Measurements from ENCODE around the gene KLHL18. TPM values are rescaled to one million over a fixed set of nuclear protein-coding genes. Genes with fewer than 3 reads are reported as not detected.

KLHL18 gene
- total and polyA plus RNA-seq, 2 of the 4 experiments (the other 2 are of a cell fraction): 29.1 to 76.2 TPM

GRCh38 chr3:47318916-47319315 lies 36.2 kb downstream of the KLHL18 start:
- peaks cover 23% of the 10 kb centered on the region for H3K4me1 ChIP-seq (ENCODE audit: control insufficient read depth, insufficient read depth, low read length)
- no peak overlapping the region; the same call in 1 of the 2 replicates for H2AK5ac ChIP-seq (ENCODE audit: low read depth, low read length)
- peaks cover 13% of the 10 kb centered on the region for H3K36me3 ChIP-seq (ENCODE audit: control insufficient read depth, insufficient read depth, low read length)
- DNase-seq (peak; percentile 28), ATAC-seq (ENCODE audit: low read depth) (peak; percentile 83)
- H4K91ac ChIP-seq (ENCODE audit: insufficient read depth, low read depth, low read length): 0 out of 2 replicates have a peak overlapping the region, but pooled peaks have one; percentile 10
- H4K20me1 ChIP-seq (ENCODE audit: insufficient read depth, low read length): peaks cover 6% of the 10 kb centered on the region; the same call in 1 of the 2 replicates
- POLR2A ChIA-PET (ENCODE audit: unreplicated experiment): no interaction called here
- H2BK15ac ChIP-seq (ENCODE audit: low read depth, low read length): no peak overlapping the region
- H3K4me3 ChIP-seq (ENCODE audit: insufficient read depth, low read depth, low read length): no peak overlapping the region
- H3K4ac ChIP-seq (ENCODE audit: low read depth, low read length): peak overlapping the region; percentile 43
- H3K27ac ChIP-seq (ENCODE audit: insufficient read depth, low read length): peak overlapping the region; percentile 75; the same call in 1 of the 2 replicates
- H2BK5ac ChIP-seq (ENCODE audit: low read depth, low read length, poor library complexity, severe bottlenecking): peak overlapping the region; percentile 74
- dilution Hi-C loops (cut with HindIII; ENCODE audit: low sequenced_read_pairs, unreplicated experiment) (no loop called here), intact Hi-C loops (cut with micrococcal nuclease) (loop anchor here (5.0 kb wide), 1 partner anchor 282 kb away; no protein-coding TSS in a partner anchor), in situ Hi-C loops (cut with MboI; ENCODE audit: low sequenced_read_pairs) (no loop called here)
- CTCF ChIA-PET: no interaction called here
- no peak overlapping the region for H2AFZ ChIP-seq (replicated peaks; ENCODE audit: low read length, poor library complexity)
- no peaks in the 10 kb centered on the region for H3K9me3 ChIP-seq (ENCODE audit: control insufficient read depth, insufficient read depth, low read length)
- H4K5ac ChIP-seq (ENCODE audit: low read depth, low read length): peak overlapping the region; percentile 57
- WGBS, 2 experiments (ENCODE audit: extremely low coverage in 2 of 2, insufficient read length in 1 of 2): no CpG with 5 or more reads among the region's 1 CpG
- H3K27me3 ChIP-seq (ENCODE audit: control insufficient read depth, insufficient read depth, low read length): no peaks in the 10 kb centered on the region
- BruUV-seq (replicated peaks): no TSS peak
- peak overlapping the region; percentile 68 for H3K4me2 ChIP-seq (ENCODE audit: low read depth, low read length)
- peak overlapping the region in 1 of 2 experiments; percentile 71; a peak in 3 of 4 replicates for H4K8ac ChIP-seq (ENCODE audit: low read depth in 2 of 2, low read length in 2 of 2)
- H3K14ac ChIP-seq (replicated peaks; ENCODE audit: low read depth, low read length): peak overlapping the region; percentile 68
- H3K56ac ChIP-seq (ENCODE audit: extremely low read depth, insufficient read depth, low read length): no peak overlapping the region
- peaks cover 19% of the 10 kb centered on the region; the same call in 1 of the 2 replicates for H3K9me1 ChIP-seq (ENCODE audit: insufficient read depth, low read length)
- peak overlapping the region; percentile 56 for H2BK120ac ChIP-seq (ENCODE audit: low read depth, low read length)
- H2AK9ac ChIP-seq (replicated peaks; ENCODE audit: low read depth, low read length, poor library complexity): no peak overlapping the region
- no peak for TF ChIP-seq CEBPB (IDR thresholded peaks at IDR 0.05; ENCODE audit: low read depth, low read length)
- no peak for TF ChIP-seq MAFK (IDR thresholded peaks at IDR 0.05; ENCODE audit: low read depth, low read length)
- TF ChIP-seq BHLHE40 (IDR thresholded peaks at IDR 0.05; ENCODE audit: low read depth, low read length): no peak
- no peak for TF ChIP-seq MAZ (IDR thresholded peaks at IDR 0.05; ENCODE audit: borderline replicate concordance, low read depth, low read length)
- no peak for TF ChIP-seq FOS (IDR thresholded peaks at IDR 0.05; ENCODE audit: low read depth, low read length)
- no peak for TF ChIP-seq CHD1 (IDR thresholded peaks at IDR 0.05; ENCODE audit: low read depth, low read length)
- no peak for TF ChIP-seq POLR2A (IDR thresholded peaks at IDR 0.05; ENCODE audit: low read depth, low read length)
- TF ChIP-seq NFE2L2 (IDR thresholded peaks at IDR 0.05; ENCODE audit: low read depth, low read length): no peak
- no peak for TF ChIP-seq MXI1 (IDR thresholded peaks at IDR 0.05; ENCODE audit: borderline replicate concordance, low read depth, low read length)
- TF ChIP-seq RCOR1 (IDR thresholded peaks at IDR 0.05; ENCODE audit: insufficient replicate concordance, low read length): no peak
- no peak for TF ChIP-seq ELK1 (IDR thresholded peaks at IDR 0.05; ENCODE audit: borderline replicate concordance, low read depth, low read length)
- peak overlapping the region; percentile 78 for H3K18ac ChIP-seq (ENCODE audit: low read depth, low read length)
- H3K9ac ChIP-seq (ENCODE audit: low read depth, low read length): no peak overlapping the region
- peak overlapping the region; percentile 35; the same call in 1 of the 2 replicates for H2BK20ac ChIP-seq (ENCODE audit: low read depth, low read length)
- H3K79me1 ChIP-seq (ENCODE audit: low read depth in 1 of 2, low read length in 2 of 2): peaks cover 19 to 47% of the 10 kb centered on the region in 2 experiments
- H3K23ac ChIP-seq (ENCODE audit: low read depth, low read length): peak overlapping the region; percentile 49; the same call in 1 of the 2 replicates

All from IMR-90 (cell line).